Vagina (tissue), 2 donors: ENCODE measurements around the gene SEPHS2.

Experiments
- POLR2AphosphoS5 ChIP-seq, 2 donors: sonication (generic); formaldehyde crosslinking; IDR thresholded peaks; one replicate each; pipeline ENCODE4 v1.9.0; 2017; ENCODE audit warnings: antibody characterized with exemption in 2 of 2, mild to moderate bottlenecking in 2 of 2, low read depth in 1 of 2; ENCODE audit not compliant: insufficient read depth in 1 of 2
- TF ChIP-seq, protein P1 (sequence below), 3 experiments: fragments of 450-650 bp in 2 of 3; fragments of 200-600 bp in 1 of 3; sonication (generic) in 1 of 3; IDR thresholded peaks; one replicate each; pipeline ENCODE4 v1.5.1; 2017 to 2019; ENCODE audit warnings: antibody characterized with exemption in 3 of 3, mild to moderate bottlenecking in 2 of 3, moderate library complexity in 2 of 3

DNA sequence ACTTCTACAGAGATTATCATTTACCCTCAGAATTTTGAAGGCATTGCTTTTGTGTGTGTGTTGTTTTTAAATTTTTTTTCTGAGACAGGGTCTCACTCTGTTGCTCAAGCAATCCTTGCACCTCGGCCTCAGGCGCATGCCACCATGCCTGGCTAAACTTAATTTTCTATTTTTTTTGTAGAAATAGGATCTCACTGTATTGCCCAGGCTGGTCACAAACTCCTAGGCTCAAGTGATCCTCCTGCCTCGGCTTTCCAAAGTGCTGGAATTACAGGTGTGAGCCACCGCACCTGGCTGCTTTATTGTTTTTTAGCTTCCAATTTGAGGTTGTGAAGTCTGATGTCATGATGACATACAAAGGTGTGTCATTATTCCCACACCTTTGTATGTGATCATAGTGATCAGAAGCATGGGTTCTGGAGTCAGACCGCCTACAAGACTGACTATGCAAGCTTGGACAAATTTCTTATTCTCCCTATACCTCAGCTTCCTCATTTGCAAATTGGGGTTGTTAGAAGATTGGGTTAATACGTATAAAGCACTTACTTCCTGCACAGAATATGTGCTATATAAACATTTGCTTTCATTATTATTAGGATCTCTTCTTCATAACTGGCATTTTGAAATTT, 5.8 kb downstream of the SEPHS2 start:
- TF ChIP-seq POLR2AphosphoS5 (IDR thresholded peaks at IDR 0.05; ENCODE audit: insufficient read depth in 1 of 2, low read depth in 1 of 2): no peak
- TF ChIP-seq, protein P1, sequence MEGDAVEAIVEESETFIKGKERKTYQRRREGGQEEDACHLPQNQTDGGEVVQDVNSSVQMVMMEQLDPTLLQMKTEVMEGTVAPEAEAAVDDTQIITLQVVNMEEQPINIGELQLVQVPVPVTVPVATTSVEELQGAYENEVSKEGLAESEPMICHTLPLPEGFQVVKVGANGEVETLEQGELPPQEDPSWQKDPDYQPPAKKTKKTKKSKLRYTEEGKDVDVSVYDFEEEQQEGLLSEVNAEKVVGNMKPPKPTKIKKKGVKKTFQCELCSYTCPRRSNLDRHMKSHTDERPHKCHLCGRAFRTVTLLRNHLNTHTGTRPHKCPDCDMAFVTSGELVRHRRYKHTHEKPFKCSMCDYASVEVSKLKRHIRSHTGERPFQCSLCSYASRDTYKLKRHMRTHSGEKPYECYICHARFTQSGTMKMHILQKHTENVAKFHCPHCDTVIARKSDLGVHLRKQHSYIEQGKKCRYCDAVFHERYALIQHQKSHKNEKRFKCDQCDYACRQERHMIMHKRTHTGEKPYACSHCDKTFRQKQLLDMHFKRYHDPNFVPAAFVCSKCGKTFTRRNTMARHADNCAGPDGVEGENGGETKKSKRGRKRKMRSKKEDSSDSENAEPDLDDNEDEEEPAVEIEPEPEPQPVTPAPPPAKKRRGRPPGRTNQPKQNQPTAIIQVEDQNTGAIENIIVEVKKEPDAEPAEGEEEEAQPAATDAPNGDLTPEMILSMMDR (IDR thresholded peaks at IDR 0.05): no peak
